HepG2 (cell line): ENCODE data around the gene MARK4. TPM values are rescaled to one million over a fixed set of nuclear protein-coding genes. Genes with fewer than 3 reads are reported as not detected.

Experiments
- EP300 ChIP-seq, 3 experiments: sonication (generic) in 1 of 3; formaldehyde crosslinking in 1 of 3; IDR thresholded peaks; 2 replicates each; pipeline versions ENCODE4 v1.5.1 to v1.6.1; 2011 to 2020; ENCODE audit warnings: low read depth in 2 of 3, low read length in 2 of 3, borderline replicate concordance in 1 of 3, improper control_type of control experiment in 1 of 3, mild to moderate bottlenecking in 1 of 3, missing genetic modification reagents in 1 of 3, moderate library complexity in 1 of 3
- GATAD2A ChIP-seq: IDR thresholded peaks from 2 replicates; pipeline ENCODE4 v1.6.1; 2016
- HMG20A ChIP-seq: IDR thresholded peaks from 2 replicates; pipeline ENCODE4 v1.6.1; 2016; ENCODE audit warnings: borderline replicate concordance
- HOXD1 ChIP-seq: sonication (generic); formaldehyde crosslinking; IDR thresholded peaks from 2 replicates; pipeline ENCODE4 v1.5.0; 2020; ENCODE audit warnings: missing genetic modification reagents
- KDM2A ChIP-seq: sonication (generic); formaldehyde crosslinking; IDR thresholded peaks from 2 replicates; pipeline ENCODE4 v1.4.0; 2020; ENCODE audit warnings: low read depth, missing genetic modification reagents, borderline replicate concordance
- MAZ ChIP-seq, 2 experiments: sonication (generic) in 1 of 2; formaldehyde crosslinking in 1 of 2; IDR thresholded peaks; 2 replicates each; pipeline versions ENCODE4 v1.5.0 to v1.6.1; 2012 to 2020; ENCODE audit warnings: low read depth in 2 of 2, mild to moderate bottlenecking in 2 of 2, borderline replicate concordance in 1 of 2, improper control_type of control experiment in 1 of 2, low read length in 1 of 2, missing genetic modification reagents in 1 of 2, moderate library complexity in 1 of 2
- MIER3 ChIP-seq: IDR thresholded peaks from 2 replicates; pipeline ENCODE4 v1.6.1; 2016; ENCODE audit warnings: missing compliant biosample characterization, borderline replicate concordance
- REPIN1 ChIP-seq: sonication (generic); formaldehyde crosslinking; IDR thresholded peaks from 2 replicates; pipeline ENCODE4 v1.8.0; 2022; ENCODE audit warnings: missing genetic modification reagents, low read depth, mild to moderate bottlenecking, borderline replicate concordance
- SOX6 ChIP-seq, 2 experiments: fragments of 450-650 bp in 1 of 2; sonication (generic) in 1 of 2; formaldehyde crosslinking in 1 of 2; IDR thresholded peaks; 2 replicates each; pipeline versions ENCODE4 v1.4.0 to v1.6.1; 2017 to 2020; ENCODE audit warnings: antibody characterized with exemption in 1 of 2, mild to moderate bottlenecking in 1 of 2, missing genetic modification reagents in 1 of 2
- STAG1 ChIP-seq: sonication (generic); formaldehyde crosslinking; IDR thresholded peaks from 2 replicates; pipeline ENCODE4 v1.4.0; 2020; ENCODE audit warnings: missing genetic modification reagents
- TARDBP ChIP-seq: sonication (generic); formaldehyde crosslinking; IDR thresholded peaks from 2 replicates; pipeline ENCODE4 v1.8.0; 2022; ENCODE audit warnings: mild to moderate bottlenecking, missing genetic modification reagents
- TEAD3 ChIP-seq: optimal IDR thresholded peaks from 2 replicates; pipeline ENCODE3; 2016; ENCODE audit warnings: borderline replicate concordance
- ZBTB7A ChIP-seq: sonication (generic); formaldehyde crosslinking; IDR thresholded peaks from 2 replicates; pipeline ENCODE4 v1.8.0; 2022; ENCODE audit warnings: mild to moderate bottlenecking, missing genetic modification reagents
- ZFY ChIP-seq: sonication (generic); formaldehyde crosslinking; IDR thresholded peaks from 2 replicates; pipeline ENCODE4 v1.4.0; 2020; ENCODE audit warnings: missing genetic modification reagents
- ZMYM3 ChIP-seq: sonication (generic); formaldehyde crosslinking; IDR thresholded peaks from 2 replicates; pipeline ENCODE4 v1.5.1; 2020; ENCODE audit warnings: mild to moderate bottlenecking, missing genetic modification reagents
- ZNF282 ChIP-seq: fragments of 450-650 bp; IDR thresholded peaks from 2 replicates; pipeline ENCODE4 v1.6.1; 2018; ENCODE audit not compliant: partially characterized antibody
- ZNF326 ChIP-seq: sonication (generic); formaldehyde crosslinking; IDR thresholded peaks from 2 replicates; pipeline ENCODE4 v1.4.0; 2020; ENCODE audit warnings: missing genetic modification reagents, borderline replicate concordance
- polyA plus RNA-seq, 8 experiments: library from polyadenylated mRNA; depleted of rRNA in 3 of 8; stranded (reverse) in 7 of 8; unstranded in 1 of 8; fragments of >200 nt; fragmentation: Illumina TruSeq in 4 of 8; extraction: Trizol in 4 of 8; gene quantifications; 2 replicates each; pipeline versions ENCODE4 v1.2.1 to v1.2.3, GENCODE V29; 2011 to 2016; ENCODE audit warnings: low read depth in 4 of 8, missing spikeins in 1 of 8, mixed read lengths in 1 of 8; ENCODE audit not compliant: insufficient read depth in 1 of 8
- total RNA-seq, 5 experiments: library from RNA; depleted of rRNA; stranded (reverse); fragments of >200 nt; fragmentation: Illumina TruSeq; extraction: Trizol; gene quantifications; 2 replicates each; pipeline ENCODE4 v1.2.3, GENCODE V29; 2016; ENCODE audit warnings: low read depth in 1 of 5
- TF ChIP-seq, protein P1 (sequence below): sonication (generic); formaldehyde crosslinking; IDR thresholded peaks from 2 replicates; pipeline ENCODE4 v1.5.1; 2020; ENCODE audit warnings: mild to moderate bottlenecking, missing genetic modification reagents, moderate library complexity
- TF ChIP-seq, protein P2 (sequence below): sonication (generic); formaldehyde crosslinking; conservative IDR thresholded peaks from 2 replicates; pipeline ENCODE4 v1.4.0; 2020; ENCODE audit warnings: mild to moderate bottlenecking, missing genetic modification reagents, moderate library complexity
- TF ChIP-seq, protein P3 (sequence below): sonication (generic); formaldehyde crosslinking; IDR thresholded peaks from 2 replicates; pipeline ENCODE4 v1.8.0; 2022; ENCODE audit warnings: mild to moderate bottlenecking, missing genetic modification reagents, borderline replicate concordance

Gene MARK4
- total and polyA plus RNA-seq, 2 of the 13 experiments (the other 11 are each of a cell fraction or from before 2014, with no cell fraction given), result 7.0 to 12.2 TPM

DNA sequence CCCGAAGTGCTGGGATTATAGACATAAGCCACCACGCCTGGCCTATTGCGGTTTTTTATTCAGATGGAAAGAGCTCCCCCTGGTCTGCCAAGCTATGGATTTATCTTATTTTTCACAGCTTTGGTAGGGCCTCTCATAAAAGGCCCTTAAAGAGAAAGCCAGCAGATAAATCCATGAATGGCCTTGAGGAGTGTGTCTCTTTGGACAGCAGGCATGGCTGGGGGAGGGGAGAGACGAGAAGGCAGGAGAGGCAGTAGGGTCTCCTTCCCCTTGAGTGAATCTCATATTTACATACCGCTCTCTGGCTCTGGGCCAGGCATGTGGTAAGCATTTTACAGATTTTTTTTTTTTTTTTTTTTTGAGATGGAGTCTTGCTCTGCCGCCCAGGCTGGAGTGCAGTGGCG is 25.2 kb downstream of the MARK4 start (continued):
- TF ChIP-seq MAZ (IDR thresholded peaks at IDR 0.05; ENCODE audit: borderline replicate concordance, low read depth, low read length) (no peak), MAZ (CRISPR knock-in tag; IDR thresholded peaks at IDR 0.05; ENCODE audit: low read depth) (no peak), TARDBP (CRISPR knock-in tag) (peak; percentile 48; the same call in 1 of the 2 replicates), ZNF282 (no peak), ZMYM3 (CRISPR knock-in tag) (peak; percentile 56; the same call in 1 of the 2 replicates), ZBTB7A (CRISPR knock-in tag) (peak; percentile 52; the same call in 1 of the 2 replicates), MIER3 (CRISPR knock-in tag) (no peak), KDM2A (0 out of 2 replicates have a peak, but pooled peaks have one; percentile 15), STAG1 (CRISPR knock-in tag) (peak; percentile 14; the same call in 1 of the 2 replicates), REPIN1 (CRISPR knock-in tag) (no peak), EP300 (IDR thresholded peaks at IDR 0.05; ENCODE audit: low read depth in 2 of 2, low read length in 2 of 2) (peak in 1 of 2 experiments; percentile 38; a peak in 1 of 4 replicates), EP300 (CRISPR knock-in tag; IDR thresholded peaks at IDR 0.05; ENCODE audit: borderline replicate concordance) (no peak), ZFY (CRISPR knock-in tag) (0 out of 2 replicates have a peak, but pooled peaks have one; percentile 16), GATAD2A (CRISPR knock-in tag) (peak; percentile 74), ZNF326 (CRISPR knock-in tag) (no peak), SOX6 (IDR thresholded peaks at IDR 0.05) (no peak), SOX6 (CRISPR knock-in tag; IDR thresholded peaks at IDR 0.05) (peak; percentile 63), TEAD3 (CRISPR knock-in tag) (peak; percentile 55), HOXD1 (CRISPR knock-in tag) (no peak), HMG20A (CRISPR knock-in tag) (no peak)
- TF ChIP-seq, protein P1, sequence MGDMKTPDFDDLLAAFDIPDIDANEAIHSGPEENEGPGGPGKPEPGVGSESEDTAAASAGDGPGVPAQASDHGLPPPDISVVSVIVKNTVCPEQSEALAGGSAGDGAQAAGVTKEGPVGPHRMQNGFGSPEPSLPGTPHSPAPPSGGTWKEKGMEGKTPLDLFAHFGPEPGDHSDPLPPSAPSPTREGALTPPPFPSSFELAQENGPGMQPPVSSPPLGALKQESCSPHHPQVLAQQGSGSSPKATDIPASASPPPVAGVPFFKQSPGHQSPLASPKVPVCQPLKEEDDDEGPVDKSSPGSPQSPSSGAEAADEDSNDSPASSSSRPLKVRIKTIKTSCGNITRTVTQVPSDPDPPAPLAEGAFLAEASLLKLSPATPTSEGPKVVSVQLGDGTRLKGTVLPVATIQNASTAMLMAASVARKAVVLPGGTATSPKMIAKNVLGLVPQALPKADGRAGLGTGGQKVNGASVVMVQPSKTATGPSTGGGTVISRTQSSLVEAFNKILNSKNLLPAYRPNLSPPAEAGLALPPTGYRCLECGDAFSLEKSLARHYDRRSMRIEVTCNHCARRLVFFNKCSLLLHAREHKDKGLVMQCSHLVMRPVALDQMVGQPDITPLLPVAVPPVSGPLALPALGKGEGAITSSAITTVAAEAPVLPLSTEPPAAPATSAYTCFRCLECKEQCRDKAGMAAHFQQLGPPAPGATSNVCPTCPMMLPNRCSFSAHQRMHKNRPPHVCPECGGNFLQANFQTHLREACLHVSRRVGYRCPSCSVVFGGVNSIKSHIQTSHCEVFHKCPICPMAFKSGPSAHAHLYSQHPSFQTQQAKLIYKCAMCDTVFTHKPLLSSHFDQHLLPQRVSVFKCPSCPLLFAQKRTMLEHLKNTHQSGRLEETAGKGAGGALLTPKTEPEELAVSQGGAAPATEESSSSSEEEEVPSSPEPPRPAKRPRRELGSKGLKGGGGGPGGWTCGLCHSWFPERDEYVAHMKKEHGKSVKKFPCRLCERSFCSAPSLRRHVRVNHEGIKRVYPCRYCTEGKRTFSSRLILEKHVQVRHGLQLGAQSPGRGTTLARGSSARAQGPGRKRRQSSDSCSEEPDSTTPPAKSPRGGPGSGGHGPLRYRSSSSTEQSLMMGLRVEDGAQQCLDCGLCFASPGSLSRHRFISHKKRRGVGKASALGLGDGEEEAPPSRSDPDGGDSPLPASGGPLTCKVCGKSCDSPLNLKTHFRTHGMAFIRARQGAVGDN (CRISPR knock-in tag), result no peak
- TF ChIP-seq, protein P2, sequence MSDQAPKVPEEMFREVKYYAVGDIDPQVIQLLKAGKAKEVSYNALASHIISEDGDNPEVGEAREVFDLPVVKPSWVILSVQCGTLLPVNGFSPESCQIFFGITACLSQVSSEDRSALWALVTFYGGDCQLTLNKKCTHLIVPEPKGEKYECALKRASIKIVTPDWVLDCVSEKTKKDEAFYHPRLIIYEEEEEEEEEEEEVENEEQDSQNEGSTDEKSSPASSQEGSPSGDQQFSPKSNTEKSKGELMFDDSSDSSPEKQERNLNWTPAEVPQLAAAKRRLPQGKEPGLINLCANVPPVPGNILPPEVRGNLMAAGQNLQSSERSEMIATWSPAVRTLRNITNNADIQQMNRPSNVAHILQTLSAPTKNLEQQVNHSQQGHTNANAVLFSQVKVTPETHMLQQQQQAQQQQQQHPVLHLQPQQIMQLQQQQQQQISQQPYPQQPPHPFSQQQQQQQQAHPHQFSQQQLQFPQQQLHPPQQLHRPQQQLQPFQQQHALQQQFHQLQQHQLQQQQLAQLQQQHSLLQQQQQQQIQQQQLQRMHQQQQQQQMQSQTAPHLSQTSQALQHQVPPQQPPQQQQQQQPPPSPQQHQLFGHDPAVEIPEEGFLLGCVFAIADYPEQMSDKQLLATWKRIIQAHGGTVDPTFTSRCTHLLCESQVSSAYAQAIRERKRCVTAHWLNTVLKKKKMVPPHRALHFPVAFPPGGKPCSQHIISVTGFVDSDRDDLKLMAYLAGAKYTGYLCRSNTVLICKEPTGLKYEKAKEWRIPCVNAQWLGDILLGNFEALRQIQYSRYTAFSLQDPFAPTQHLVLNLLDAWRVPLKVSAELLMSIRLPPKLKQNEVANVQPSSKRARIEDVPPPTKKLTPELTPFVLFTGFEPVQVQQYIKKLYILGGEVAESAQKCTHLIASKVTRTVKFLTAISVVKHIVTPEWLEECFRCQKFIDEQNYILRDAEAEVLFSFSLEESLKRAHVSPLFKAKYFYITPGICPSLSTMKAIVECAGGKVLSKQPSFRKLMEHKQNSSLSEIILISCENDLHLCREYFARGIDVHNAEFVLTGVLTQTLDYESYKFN, result peak; percentile 44
- TF ChIP-seq, protein P3, sequence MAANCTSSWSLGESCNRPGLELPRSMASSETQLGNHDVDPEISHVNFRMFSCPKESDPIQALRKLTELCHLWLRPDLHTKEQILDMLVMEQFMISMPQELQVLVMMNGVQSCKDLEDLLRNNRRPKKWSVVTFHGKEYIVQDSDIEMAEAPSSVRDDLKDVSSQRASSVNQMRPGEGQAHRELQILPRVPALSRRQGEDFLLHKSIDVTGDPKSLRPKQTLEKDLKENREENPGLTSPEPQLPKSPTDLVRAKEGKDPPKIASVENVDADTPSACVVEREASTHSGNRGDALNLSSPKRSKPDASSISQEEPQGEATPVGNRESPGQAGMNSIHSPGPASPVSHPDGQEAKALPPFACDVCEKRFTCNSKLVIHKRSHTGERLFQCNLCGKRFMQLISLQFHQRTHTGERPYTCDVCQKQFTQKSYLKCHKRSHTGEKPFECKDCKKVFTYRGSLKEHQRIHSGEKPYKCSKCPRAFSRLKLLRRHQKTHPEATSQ (CRISPR knock-in tag), result 0 out of 2 replicates have a peak, but pooled peaks have one; percentile 54
